Tibial nerve (tissue), 3 donors: ENCODE measurements around the gene CDK18.

ENCODE experiments used
- POLR2A ChIP-seq, 2 donors: fragments of 450-650 bp; IDR thresholded peaks; one replicate each; pipeline ENCODE4 v1.6.1; 2017; ENCODE audit warnings: antibody characterized with exemption in 2 of 2, mild to moderate bottlenecking in 2 of 2, moderate library complexity in 2 of 2
- TF ChIP-seq, protein P1 (sequence below), 5 experiments: fragments of 200-600 bp in 3 of 5; fragments of 450-650 bp in 2 of 5; sonication (generic) in 3 of 5; IDR thresholded peaks; one replicate each; pipeline ENCODE4 v1.5.1; 2016 to 2019; ENCODE audit warnings: antibody characterized with exemption in 5 of 5, mild to moderate bottlenecking in 3 of 5, moderate library complexity in 2 of 5

DNA sequence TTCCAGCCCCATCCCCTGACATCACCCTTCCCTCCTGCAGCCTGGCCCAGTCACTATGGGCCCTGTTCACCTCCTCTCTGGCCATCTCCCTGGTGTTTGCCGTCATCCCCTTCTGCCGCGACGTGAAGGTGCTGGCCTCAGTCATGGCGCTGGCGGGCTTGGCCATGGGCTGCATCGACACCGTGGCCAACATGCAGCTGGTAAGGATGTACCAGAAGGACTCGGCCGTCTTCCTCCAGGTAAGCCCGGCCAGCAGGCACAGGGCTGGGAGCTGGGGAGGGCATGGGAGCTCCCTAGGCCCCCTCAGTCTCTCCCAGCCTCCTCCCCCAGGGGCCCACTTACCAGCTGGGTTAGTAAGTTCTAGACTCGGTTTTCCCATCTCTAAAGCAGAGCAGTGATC lies 75.2 kb downstream of the CDK18 start:
- TF ChIP-seq, protein P1, sequence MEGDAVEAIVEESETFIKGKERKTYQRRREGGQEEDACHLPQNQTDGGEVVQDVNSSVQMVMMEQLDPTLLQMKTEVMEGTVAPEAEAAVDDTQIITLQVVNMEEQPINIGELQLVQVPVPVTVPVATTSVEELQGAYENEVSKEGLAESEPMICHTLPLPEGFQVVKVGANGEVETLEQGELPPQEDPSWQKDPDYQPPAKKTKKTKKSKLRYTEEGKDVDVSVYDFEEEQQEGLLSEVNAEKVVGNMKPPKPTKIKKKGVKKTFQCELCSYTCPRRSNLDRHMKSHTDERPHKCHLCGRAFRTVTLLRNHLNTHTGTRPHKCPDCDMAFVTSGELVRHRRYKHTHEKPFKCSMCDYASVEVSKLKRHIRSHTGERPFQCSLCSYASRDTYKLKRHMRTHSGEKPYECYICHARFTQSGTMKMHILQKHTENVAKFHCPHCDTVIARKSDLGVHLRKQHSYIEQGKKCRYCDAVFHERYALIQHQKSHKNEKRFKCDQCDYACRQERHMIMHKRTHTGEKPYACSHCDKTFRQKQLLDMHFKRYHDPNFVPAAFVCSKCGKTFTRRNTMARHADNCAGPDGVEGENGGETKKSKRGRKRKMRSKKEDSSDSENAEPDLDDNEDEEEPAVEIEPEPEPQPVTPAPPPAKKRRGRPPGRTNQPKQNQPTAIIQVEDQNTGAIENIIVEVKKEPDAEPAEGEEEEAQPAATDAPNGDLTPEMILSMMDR (IDR thresholded peaks at IDR 0.05) = no peak
- TF ChIP-seq POLR2A (IDR thresholded peaks at IDR 0.05) = no peak
